HepG2 (cell line): ENCODE results near the gene RNF114. TPM values are rescaled to one million over a fixed set of nuclear protein-coding genes. Genes with fewer than 3 reads are reported as not detected.

Experiments used
- ATAC-seq: fragments of 200-7000 bp; cut with Tn5 transposase; 3 replicates; pipeline ENCODE4 v1.9.1; 2020; ENCODE audit warnings: mild to moderate bottlenecking, moderate library complexity
- BruUV-seq: library from RNA; stranded (reverse); fragments of 400-500 nt; replicated peaks from 2 replicates; lab custom pipeline; 2021; lab: Mats Ljungman, UMichigan
- CTCF ChIA-PET: fragments of 300-600 bp; formaldehyde crosslinking; extraction: SDS; loops from one replicate; lab custom pipeline; 2021; ENCODE audit warnings: low total read pairs, inconsistent platforms, low intra/inter-chr PET ratio; lab: Yijun Ruan, JAX
- POLR2A ChIA-PET: fragments of 350-600 bp; sonication (Branson Sonifier 250); formaldehyde crosslinking; loops from one replicate; lab custom pipeline; 2020; ENCODE audit warnings: antibody characterized with exemption, inconsistent platforms; lab: Yijun Ruan, JAX
- DNase-seq: peaks from one replicate; pipeline ENCODE4 v3.0.0-alpha.2; 2015; ENCODE audit warnings: low spot score
- FAIRE-seq: peaks from 3 replicates; lab custom pipeline; 2011; peaks lifted over from hg19 to GRCh38; lab: Jason Lieb, UNC
- H2AFZ ChIP-seq: one replicate; pipeline ENCODE4 v1.6.1; 2011; ENCODE audit warnings: low read length, inconsistent platforms
- H3K27ac ChIP-seq: fragments of 300-600 bp; 3 replicates; pipeline ENCODE4 v1.8.0; 2011; ENCODE audit warnings: mixed run types, mild to moderate bottlenecking, mixed read lengths, low read length, inconsistent platforms; ENCODE audit not compliant: insufficient read depth; ENCODE audit errors: extremely low read length
- H3K27me3 ChIP-seq, 2 experiments: fragments of 200-600 bp in 1 of 2; 2 replicates in 1 of 2; 3 replicates in 1 of 2; pipeline versions ENCODE4 v1.6.0 to v1.8.0; 2011; ENCODE audit warnings: low read length in 2 of 2, mild to moderate bottlenecking in 2 of 2, moderate library complexity in 2 of 2, inconsistent platforms in 1 of 2; ENCODE audit not compliant: insufficient read depth in 2 of 2, control insufficient read depth in 1 of 2
- H3K36me3 ChIP-seq, 2 experiments: fragments of 200-600 bp in 1 of 2; replicated peaks in 1 of 2; 2 replicates in 1 of 2; 3 replicates in 1 of 2; pipeline versions ENCODE4 v1.5.1 to v1.8.0; 2011; ENCODE audit warnings: low read length in 2 of 2, inconsistent platforms in 1 of 2; ENCODE audit not compliant: insufficient read depth in 2 of 2, control insufficient read depth in 1 of 2
- H3K4me1 ChIP-seq: 2 replicates; pipeline ENCODE4 v1.5.1; 2012; ENCODE audit warnings: low read length, inconsistent platforms; ENCODE audit not compliant: insufficient read depth
- H3K4me2 ChIP-seq: 2 replicates; pipeline ENCODE4 v1.6.0; 2011; ENCODE audit warnings: low read depth, low read length, inconsistent platforms
- H3K4me3 ChIP-seq, 3 experiments: fragments of 200-600 bp in 1 of 3; sonication (generic), shearing (Covaris generic) in 1 of 3; replicated peaks in 1 of 3; 2 replicates each; pipeline ENCODE4 v1.5.1; 2011 to 2016; ENCODE audit warnings: low read length in 3 of 3, inconsistent platforms in 2 of 3, low read depth in 2 of 3, mild to moderate bottlenecking in 2 of 3, control low read depth in 1 of 3, mixed read lengths in 1 of 3; ENCODE audit not compliant: insufficient read depth in 1 of 3
- H3K79me2 ChIP-seq: one replicate; pipeline ENCODE4 v1.6.1; 2011; ENCODE audit warnings: low read length, inconsistent platforms; ENCODE audit not compliant: insufficient read depth
- H3K9ac ChIP-seq: 2 replicates; pipeline ENCODE4 v1.6.0; 2011; ENCODE audit warnings: mild to moderate bottlenecking, low read depth, low read length, inconsistent platforms; ENCODE audit not compliant: insufficient read depth
- H3K9me3 ChIP-seq: 2 replicates; pipeline ENCODE4 v1.5.1; 2012; ENCODE audit warnings: mild to moderate bottlenecking, low read length
- H4K20me1 ChIP-seq: 2 replicates; pipeline ENCODE4 v1.6.0; 2011; ENCODE audit warnings: inconsistent platforms, mild to moderate bottlenecking, low read length, moderate library complexity; ENCODE audit not compliant: insufficient read depth
- ATF7-NPFF ChIP-seq: sonication (generic); formaldehyde crosslinking; IDR thresholded peaks from 2 replicates; pipeline ENCODE4 v1.8.1; 2023; ENCODE audit warnings: mild to moderate bottlenecking, low read depth, missing genetic modification reagents, moderate library complexity
- CENPT ChIP-seq: sonication (generic); formaldehyde crosslinking; IDR thresholded peaks from 2 replicates; pipeline ENCODE4 v1.8.0; 2022; ENCODE audit warnings: low read depth, mild to moderate bottlenecking, moderate library complexity, missing genetic modification reagents
- ERF ChIP-seq: IDR thresholded peaks from 2 replicates; pipeline ENCODE4 v1.6.1; 2018; ENCODE audit warnings: missing biosample characterization, missing genetic modification reagents
- FOXA1 ChIP-seq, 2 experiments: fragments of 450-650 bp in 1 of 2; sonication (generic) in 1 of 2; formaldehyde crosslinking in 1 of 2; IDR thresholded peaks; 2 replicates each; pipeline versions ENCODE4 v1.4.0 to v1.6.1; 2016 to 2020; ENCODE audit warnings: missing genetic modification reagents in 1 of 2
- FOXA3 ChIP-seq: IDR thresholded peaks from 2 replicates; pipeline ENCODE4 v1.6.1; 2016; ENCODE audit warnings: missing genetic modification reagents, missing compliant biosample characterization
- FOXM1 ChIP-seq: sonication (generic); formaldehyde crosslinking; IDR thresholded peaks from 2 replicates; pipeline ENCODE4 v1.5.0; 2020; ENCODE audit warnings: missing genetic modification reagents
- HMG20A ChIP-seq: IDR thresholded peaks from 2 replicates; pipeline ENCODE4 v1.6.1; 2016; ENCODE audit warnings: borderline replicate concordance
- KDM2A ChIP-seq: sonication (generic); formaldehyde crosslinking; IDR thresholded peaks from 2 replicates; pipeline ENCODE4 v1.4.0; 2020; ENCODE audit warnings: low read depth, missing genetic modification reagents, borderline replicate concordance
- PAF1 ChIP-seq: IDR thresholded peaks from 2 replicates; pipeline ENCODE4 v1.6.1; 2016; ENCODE audit warnings: missing genetic modification reagents, missing compliant biosample characterization
- PATZ1 ChIP-seq: sonication (generic); formaldehyde crosslinking; IDR thresholded peaks from 2 replicates; pipeline ENCODE4 v1.4.0; 2020; ENCODE audit warnings: missing genetic modification reagents
- PHF21A ChIP-seq: sonication (generic); formaldehyde crosslinking; IDR thresholded peaks from 2 replicates; pipeline ENCODE4 v1.5.0; 2020; ENCODE audit warnings: mild to moderate bottlenecking, missing genetic modification reagents
- SPEN ChIP-seq: sonication (generic); formaldehyde crosslinking; IDR thresholded peaks from 2 replicates; pipeline ENCODE4 v1.5.1; 2020; ENCODE audit warnings: low read depth, mild to moderate bottlenecking, missing genetic modification reagents
- YY1 ChIP-seq: IDR thresholded peaks from 2 replicates; pipeline ENCODE4 v1.6.1; 2011; ENCODE audit warnings: low read length, low read depth, moderate library complexity, mild to moderate bottlenecking; ENCODE audit not compliant: insufficient read depth, insufficient replicate concordance
- ZFX ChIP-seq: sonication (generic); formaldehyde crosslinking; IDR thresholded peaks from 2 replicates; pipeline ENCODE4 v1.4.0; 2020; ENCODE audit warnings: mild to moderate bottlenecking, low read depth, missing genetic modification reagents, moderate library complexity
- ZNF331 ChIP-seq: sonication (generic); formaldehyde crosslinking; IDR thresholded peaks from 2 replicates; pipeline ENCODE4 v1.4.0; 2020; ENCODE audit warnings: missing genetic modification reagents
- ZNF367 ChIP-seq: sonication (generic); formaldehyde crosslinking; IDR thresholded peaks from 2 replicates; pipeline ENCODE4 v1.4.0; 2020; ENCODE audit warnings: missing genetic modification reagents, borderline replicate concordance
- ZNF546 ChIP-seq: sonication (generic); formaldehyde crosslinking; conservative IDR thresholded peaks from 2 replicates; pipeline ENCODE4 v1.8.1; 2023; ENCODE audit warnings: mild to moderate bottlenecking, missing genetic modification reagents
- ZNF564 ChIP-seq: sonication (generic); formaldehyde crosslinking; IDR thresholded peaks from 2 replicates; pipeline ENCODE4 v1.8.1; 2023; ENCODE audit warnings: mild to moderate bottlenecking, missing genetic modification reagents
- ZNF567 ChIP-seq: sonication (generic); formaldehyde crosslinking; IDR thresholded peaks from 2 replicates; pipeline ENCODE4 v1.8.1; 2023; ENCODE audit warnings: mild to moderate bottlenecking, missing genetic modification reagents, borderline replicate concordance
- WGBS: methylation state at CpG from one replicate; pipeline ENCODE4 v1.1.6; 2017; ENCODE audit warnings: low lambda C conversion rate; 5-methylcytosine and 5-hydroxymethylcytosine counted together
- in situ Hi-C: cut with HindIII; loops from 2 replicates; pipeline ENCODE4 v1.10.0; 2017; ENCODE audit warnings: low pct_unique_long_range_greater_than_20kb; ENCODE audit not compliant: extremely low pct_ligation_motif_present
- intact Hi-C: fragments of 100-400 bp; cut with micrococcal nuclease; formaldehyde crosslinking; loops from one replicate; pipeline ENCODE4 v1.10.0; 2022; ENCODE audit not compliant: unreplicated experiment
- polyA plus RNA-seq, 8 experiments: library from polyadenylated mRNA; depleted of rRNA in 3 of 8; stranded (reverse) in 7 of 8; unstranded in 1 of 8; fragments of >200 nt; fragmentation: Illumina TruSeq in 4 of 8; extraction: Trizol in 4 of 8; gene quantifications; 2 replicates each; pipeline versions ENCODE4 v1.2.1 to v1.2.3, GENCODE V29; 2011 to 2016; ENCODE audit warnings: low read depth in 4 of 8, missing spikeins in 1 of 8, mixed read lengths in 1 of 8; ENCODE audit not compliant: insufficient read depth in 1 of 8
- total RNA-seq, 5 experiments: library from RNA; depleted of rRNA; stranded (reverse); fragments of >200 nt; fragmentation: Illumina TruSeq; extraction: Trizol; gene quantifications; 2 replicates each; pipeline ENCODE4 v1.2.3, GENCODE V29; 2016; ENCODE audit warnings: low read depth in 1 of 5
- TF ChIP-seq, protein P1 (sequence below): sonication (generic); formaldehyde crosslinking; IDR thresholded peaks from 2 replicates; pipeline ENCODE4 v1.4.0; 2020; ENCODE audit warnings: missing genetic modification reagents, borderline replicate concordance
- TF ChIP-seq, protein P2 (sequence below): sonication (generic); formaldehyde crosslinking; IDR thresholded peaks from 2 replicates; pipeline ENCODE4 v1.8.1; 2023; ENCODE audit warnings: missing genetic modification reagents, mild to moderate bottlenecking, borderline replicate concordance
- TF ChIP-seq, protein P3 (sequence below): sonication (generic); formaldehyde crosslinking; IDR thresholded peaks from 2 replicates; pipeline ENCODE4 v1.4.0; 2020; ENCODE audit warnings: mild to moderate bottlenecking, low read depth, missing genetic modification reagents

RNF114 gene
- total and polyA plus RNA-seq, 2 of the 13 experiments (the other 11 are each of a cell fraction or from before 2014, with no cell fraction given) = 119 to 126 TPM

DNA sequence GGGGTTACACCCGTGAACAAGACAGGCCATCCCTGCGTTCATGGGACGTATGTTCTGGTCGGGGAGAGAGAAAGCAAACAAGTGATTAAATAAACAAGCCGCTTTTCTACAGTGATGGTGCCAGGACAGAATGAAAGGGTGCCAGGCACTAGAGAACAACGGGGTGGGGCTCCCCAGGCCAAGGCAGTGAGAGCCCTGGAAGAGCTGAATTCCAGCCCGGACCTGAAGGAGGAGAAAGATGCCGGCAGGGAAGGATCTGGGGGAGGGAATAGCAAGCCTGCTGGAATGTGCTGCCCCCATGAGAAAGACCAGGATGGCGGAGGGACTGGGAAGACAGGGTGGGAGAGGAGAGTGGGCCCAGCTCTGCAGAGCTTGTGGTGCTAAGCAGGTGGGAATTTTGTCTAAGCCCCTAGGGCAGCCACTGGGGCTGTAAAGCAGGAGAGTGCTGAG, 54.1 kb downstream of the RNF114 start:
- Histone ChIP-seq H3K9me3 (no peaks in the 10 kb centered on the region), H4K20me1 (no peaks in the 10 kb centered on the region), H3K27ac (no peak overlapping the region), H3K36me3 (no peaks in the 10 kb centered on the region; a peak in 2 of 5 replicates), H2AFZ (peak overlapping the region; percentile 18), H3K4me2 (peak overlapping the region; percentile 61), H3K4me3 (peak overlapping the region in 1 of 3 experiments; percentile 8; a peak in 2 of 6 replicates), H3K9ac (0 out of 2 replicates have a peak overlapping the region, but pooled peaks have one; percentile 2), H3K4me1 (peaks cover 46% of the 10 kb centered on the region), H3K79me2 (no peaks in the 10 kb centered on the region), H3K27me3 (peaks cover 7 to 25% of the 10 kb centered on the region in 2 experiments; a peak in 4 of 5 replicates)
- CTCF ChIA-PET = no interaction called here
- intact Hi-C loops = no loop called here
- WGBS = 12% methylated on average over 9 of the region's 9 CpGs
- no peak for DNase-seq
- FAIRE-seq = no peak
- no TSS peak for BruUV-seq
- POLR2A ChIA-PET = interaction anchor here (1.1 to 1.5 kb wide), 2 partner anchors 8 to 39 kb away, joined by 4 to 5 read pairs; partner anchors contain the start of gene SNAI1
- ATAC-seq = peak; percentile 41
- in situ Hi-C loops = no loop called here
- TF ChIP-seq PATZ1 = peak; percentile 68
- TF ChIP-seq HMG20A = no peak
- TF ChIP-seq SPEN (CRISPR knock-in tag) = 0 out of 2 replicates have a peak, but pooled peaks have one; percentile 10
- no peak for TF ChIP-seq ERF (CRISPR knock-in tag)
- TF ChIP-seq PHF21A (CRISPR knock-in tag) = no peak
- no peak for TF ChIP-seq PAF1 (CRISPR knock-in tag)
- 0 out of 2 replicates have a peak, but pooled peaks have one; percentile 33 for TF ChIP-seq ATF7-NPFF (CRISPR knock-in tag)
- TF ChIP-seq, protein P1, sequence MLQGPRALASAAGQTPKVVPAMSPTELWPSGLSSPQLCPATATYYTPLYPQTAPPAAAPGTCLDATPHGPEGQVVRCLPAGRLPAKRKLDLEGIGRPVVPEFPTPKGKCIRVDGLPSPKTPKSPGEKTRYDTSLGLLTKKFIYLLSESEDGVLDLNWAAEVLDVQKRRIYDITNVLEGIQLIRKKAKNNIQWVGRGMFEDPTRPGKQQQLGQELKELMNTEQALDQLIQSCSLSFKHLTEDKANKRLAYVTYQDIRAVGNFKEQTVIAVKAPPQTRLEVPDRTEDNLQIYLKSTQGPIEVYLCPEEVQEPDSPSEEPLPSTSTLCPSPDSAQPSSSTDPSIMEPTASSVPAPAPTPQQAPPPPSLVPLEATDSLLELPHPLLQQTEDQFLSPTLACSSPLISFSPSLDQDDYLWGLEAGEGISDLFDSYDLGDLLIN = no peak
- TF ChIP-seq, protein P2, sequence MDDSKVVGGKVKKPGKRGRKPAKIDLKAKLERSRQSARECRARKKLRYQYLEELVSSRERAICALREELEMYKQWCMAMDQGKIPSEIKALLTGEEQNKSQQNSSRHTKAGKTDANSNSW (CRISPR knock-in tag) = 0 out of 2 replicates have a peak, but pooled peaks have one; percentile 73
- no peak for TF ChIP-seq ZNF331 (CRISPR knock-in tag)
- no peak for TF ChIP-seq ZNF564 (CRISPR knock-in tag)
- 0 out of 2 replicates have a peak, but pooled peaks have one; percentile 13 for TF ChIP-seq KDM2A (CRISPR knock-in tag)
- no peak for TF ChIP-seq FOXM1 (CRISPR knock-in tag)
- TF ChIP-seq FOXA3 (CRISPR knock-in tag) = peak; percentile 17; the same call in 1 of the 2 replicates
- TF ChIP-seq ZNF546 (CRISPR knock-in tag) = no peak
- TF ChIP-seq, protein P3, sequence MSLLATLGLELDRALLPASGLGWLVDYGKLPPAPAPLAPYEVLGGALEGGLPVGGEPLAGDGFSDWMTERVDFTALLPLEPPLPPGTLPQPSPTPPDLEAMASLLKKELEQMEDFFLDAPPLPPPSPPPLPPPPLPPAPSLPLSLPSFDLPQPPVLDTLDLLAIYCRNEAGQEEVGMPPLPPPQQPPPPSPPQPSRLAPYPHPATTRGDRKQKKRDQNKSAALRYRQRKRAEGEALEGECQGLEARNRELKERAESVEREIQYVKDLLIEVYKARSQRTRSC (CRISPR knock-in tag) = no peak
- peak; percentile 2; the same call in 1 of the 2 replicates for TF ChIP-seq ZFX (CRISPR knock-in tag)
- TF ChIP-seq CENPT (CRISPR knock-in tag) = no peak
- no peak for TF ChIP-seq YY1
- no peak for TF ChIP-seq ZNF567 (CRISPR knock-in tag)
- no peak for TF ChIP-seq FOXA1 (IDR thresholded peaks at IDR 0.05)
- peak; percentile 44 for TF ChIP-seq FOXA1 (CRISPR knock-in tag; IDR thresholded peaks at IDR 0.05)
- TF ChIP-seq ZNF367 (CRISPR knock-in tag) = no peak
